Measurements from ENCODE around the gene MAP2K3.

DNA sequence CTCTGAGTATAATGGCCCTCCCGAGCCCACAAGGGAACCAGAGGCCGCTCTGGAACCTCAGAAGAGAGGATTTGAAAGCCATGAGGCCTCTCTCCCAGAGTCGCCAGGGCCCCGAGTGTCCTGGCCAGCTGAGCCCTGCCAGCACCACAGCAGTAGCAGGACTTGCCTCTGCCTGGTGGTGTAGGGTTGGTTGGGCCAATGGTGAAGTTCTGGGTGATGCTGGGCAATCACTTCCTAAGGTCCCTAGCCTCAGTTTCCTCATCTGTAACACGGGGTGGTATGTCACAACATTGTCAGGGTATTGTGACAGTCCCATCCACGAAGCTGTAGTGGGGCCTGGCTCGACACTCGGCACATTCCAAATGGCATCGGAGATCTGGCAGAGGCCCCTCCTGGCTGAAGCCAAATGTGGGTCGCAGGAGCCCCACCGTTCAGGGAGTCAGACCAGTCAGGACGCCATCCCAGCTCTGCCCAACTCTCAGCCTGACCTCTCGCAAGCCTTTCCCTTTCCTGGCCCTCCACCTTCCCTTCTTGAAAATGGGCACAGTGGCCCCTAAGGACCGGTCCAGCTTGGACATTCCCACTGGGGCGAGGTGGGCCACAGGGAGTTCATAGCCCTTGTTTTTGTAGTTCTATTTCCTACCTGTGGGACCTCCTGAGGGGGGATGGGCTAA lies 33.0 kb upstream of the MAP2K3 start:
- TF ChIP-seq, protein P1, sequence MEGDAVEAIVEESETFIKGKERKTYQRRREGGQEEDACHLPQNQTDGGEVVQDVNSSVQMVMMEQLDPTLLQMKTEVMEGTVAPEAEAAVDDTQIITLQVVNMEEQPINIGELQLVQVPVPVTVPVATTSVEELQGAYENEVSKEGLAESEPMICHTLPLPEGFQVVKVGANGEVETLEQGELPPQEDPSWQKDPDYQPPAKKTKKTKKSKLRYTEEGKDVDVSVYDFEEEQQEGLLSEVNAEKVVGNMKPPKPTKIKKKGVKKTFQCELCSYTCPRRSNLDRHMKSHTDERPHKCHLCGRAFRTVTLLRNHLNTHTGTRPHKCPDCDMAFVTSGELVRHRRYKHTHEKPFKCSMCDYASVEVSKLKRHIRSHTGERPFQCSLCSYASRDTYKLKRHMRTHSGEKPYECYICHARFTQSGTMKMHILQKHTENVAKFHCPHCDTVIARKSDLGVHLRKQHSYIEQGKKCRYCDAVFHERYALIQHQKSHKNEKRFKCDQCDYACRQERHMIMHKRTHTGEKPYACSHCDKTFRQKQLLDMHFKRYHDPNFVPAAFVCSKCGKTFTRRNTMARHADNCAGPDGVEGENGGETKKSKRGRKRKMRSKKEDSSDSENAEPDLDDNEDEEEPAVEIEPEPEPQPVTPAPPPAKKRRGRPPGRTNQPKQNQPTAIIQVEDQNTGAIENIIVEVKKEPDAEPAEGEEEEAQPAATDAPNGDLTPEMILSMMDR (IDR thresholded peaks at IDR 0.05): no peak
- no peak for TF ChIP-seq POLR2A (IDR thresholded peaks at IDR 0.05)

All from adrenal gland (tissue), 5 donors.